ENCODE results near the gene KLF2.

DNA sequence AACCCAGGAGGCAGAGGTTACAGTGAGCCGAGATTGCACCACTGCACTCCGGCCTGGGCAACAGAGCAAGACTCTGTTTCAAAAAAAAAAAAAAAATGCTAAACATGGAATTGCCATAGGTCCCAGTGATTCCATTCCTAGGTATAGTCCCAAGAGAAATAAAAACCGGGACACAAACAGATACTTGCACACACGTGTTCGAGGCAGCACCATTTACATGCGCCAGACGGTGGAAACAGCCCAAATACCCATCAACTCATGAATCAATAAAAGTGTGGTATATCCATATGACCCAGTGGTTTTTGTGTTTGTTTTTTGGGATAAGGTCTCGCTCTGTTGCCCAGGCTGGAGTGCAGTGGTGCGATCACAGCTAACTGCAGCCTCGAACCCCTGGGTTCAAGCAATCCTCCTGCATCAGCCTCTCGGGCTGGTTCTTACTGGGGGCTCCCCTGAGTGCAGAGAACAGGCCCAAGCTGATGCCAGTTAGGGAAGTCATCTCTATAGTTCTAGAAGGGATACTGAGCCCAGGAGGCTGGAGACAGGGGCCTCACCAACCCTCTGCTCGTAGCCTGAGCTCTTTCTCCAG, 8.5 kb downstream of the KLF2 start:
- TF ChIP-seq POLR2AphosphoS5 (IDR thresholded peaks at IDR 0.05; ENCODE audit: borderline replicate concordance, low read depth, low read length), result no peak
- TF ChIP-seq EZH2 (IDR thresholded peaks at IDR 0.05), result no peak

Measured in SK-N-MC (cell line).